Neural progenitor cell (in vitro differentiated cells): ENCODE results near the gene NOB1. TPM values are rescaled to one million over a fixed set of nuclear protein-coding genes. Genes with fewer than 3 reads are reported as not detected.

Source experiments
- DNase-seq: peaks from one replicate; pipeline ENCODE4 v3.0.0-alpha.2; 2016; ENCODE audit warnings: low spot score
- H2AFZ ChIP-seq: fragments of 200-600 bp; sonication (generic); replicated peaks from 2 replicates; pipeline ENCODE4 v1.6.1; 2016; ENCODE audit warnings: antibody characterized with exemption
- H3F3A ChIP-seq: fragments of 200-600 bp; sonication (generic); 2 replicates; pipeline ENCODE4 v1.6.1; 2016; ENCODE audit warnings: antibody characterized with exemption, low read depth
- H3K27ac ChIP-seq: fragments of 200-600 bp; sonication (generic); 2 replicates; pipeline ENCODE4 v1.5.1; 2016; ENCODE audit warnings: mild to moderate bottlenecking
- H3K27me3 ChIP-seq: fragments of 200-600 bp; sonication (generic); 2 replicates; pipeline ENCODE4 v1.6.1; 2016; ENCODE audit warnings: mild to moderate bottlenecking, moderate library complexity
- H3K36me3 ChIP-seq: fragments of 200-600 bp; sonication (generic); 2 replicates; pipeline ENCODE4 v1.5.1; 2016
- H3K4me1 ChIP-seq: fragments of 200-600 bp; sonication (generic); 2 replicates; pipeline ENCODE4 v1.6.1; 2016; ENCODE audit warnings: mixed run types
- H3K4me2 ChIP-seq: fragments of 200-600 bp; sonication (generic); 2 replicates; pipeline ENCODE4 v1.6.1; 2016
- H3K4me3 ChIP-seq: fragments of 200-600 bp; sonication (generic); 2 replicates; pipeline ENCODE4 v1.5.1; 2016
- H3K79me2 ChIP-seq: fragments of 200-600 bp; sonication (generic); 2 replicates; pipeline ENCODE4 v1.6.1; 2016; ENCODE audit warnings: low read depth
- H3K9ac ChIP-seq: fragments of 200-600 bp; sonication (generic); 2 replicates; pipeline ENCODE4 v1.6.1; 2016
- H3K9me3 ChIP-seq: fragments of 200-600 bp; sonication (generic); 2 replicates; pipeline ENCODE4 v1.5.1; 2016; ENCODE audit warnings: low read depth
- H4K20me1 ChIP-seq: fragments of 200-600 bp; sonication (generic); 2 replicates; pipeline ENCODE4 v1.6.1; 2016; ENCODE audit warnings: low read depth
- H3K27ac Mint-ChIP-seq: 3 replicates; pipeline ENCODE4 v1.8.0; 2021; ENCODE audit warnings: mixed read lengths
- H3K27me3 Mint-ChIP-seq: 2 replicates; pipeline ENCODE4 v1.8.0; 2022; ENCODE audit warnings: low read depth, mild to moderate bottlenecking, inconsistent platforms, moderate library complexity, mixed read lengths; ENCODE audit not compliant: insufficient read depth
- H3K36me3 Mint-ChIP-seq: 3 replicates; pipeline ENCODE4 v1.8.0; 2021; ENCODE audit warnings: mixed read lengths
- H3K4me1 Mint-ChIP-seq: 3 replicates; pipeline ENCODE4 v1.8.0; 2021; ENCODE audit warnings: mixed read lengths
- H3K4me3 Mint-ChIP-seq: 3 replicates; pipeline ENCODE4 v1.8.0; 2021; ENCODE audit warnings: mild to moderate bottlenecking, moderate library complexity, mixed read lengths
- H3K9me3 Mint-ChIP-seq: 3 replicates; pipeline ENCODE4 v1.8.0; 2020; ENCODE audit warnings: mixed read lengths
- EZH2 ChIP-seq: fragments of 200-600 bp; sonication (generic); IDR thresholded peaks from 2 replicates; pipeline ENCODE4 v1.6.1; 2017; ENCODE audit warnings: antibody characterized with exemption, mild to moderate bottlenecking, moderate library complexity
- EZH2phosphoT487 ChIP-seq: fragments of 200-600 bp; sonication (generic); IDR thresholded peaks from 2 replicates; pipeline ENCODE4 v1.6.1; 2017; ENCODE audit warnings: antibody characterized with exemption
- total RNA-seq: library from RNA; depleted of rRNA; stranded (reverse); fragments of >200 nt; gene quantifications from 2 replicates; pipeline ENCODE4 v1.2.3, GENCODE V29; 2015; ENCODE audit warnings: low replicate concordance
- TF ChIP-seq, protein P1 (sequence below): fragments of 200-600 bp; sonication (generic); IDR thresholded peaks from 2 replicates; pipeline ENCODE4 v1.5.1; 2017; ENCODE audit warnings: antibody characterized with exemption, mild to moderate bottlenecking

NOB1 gene
- total RNA-seq, 1 donor from 2014 or later, result 30.3 TPM

DNA sequence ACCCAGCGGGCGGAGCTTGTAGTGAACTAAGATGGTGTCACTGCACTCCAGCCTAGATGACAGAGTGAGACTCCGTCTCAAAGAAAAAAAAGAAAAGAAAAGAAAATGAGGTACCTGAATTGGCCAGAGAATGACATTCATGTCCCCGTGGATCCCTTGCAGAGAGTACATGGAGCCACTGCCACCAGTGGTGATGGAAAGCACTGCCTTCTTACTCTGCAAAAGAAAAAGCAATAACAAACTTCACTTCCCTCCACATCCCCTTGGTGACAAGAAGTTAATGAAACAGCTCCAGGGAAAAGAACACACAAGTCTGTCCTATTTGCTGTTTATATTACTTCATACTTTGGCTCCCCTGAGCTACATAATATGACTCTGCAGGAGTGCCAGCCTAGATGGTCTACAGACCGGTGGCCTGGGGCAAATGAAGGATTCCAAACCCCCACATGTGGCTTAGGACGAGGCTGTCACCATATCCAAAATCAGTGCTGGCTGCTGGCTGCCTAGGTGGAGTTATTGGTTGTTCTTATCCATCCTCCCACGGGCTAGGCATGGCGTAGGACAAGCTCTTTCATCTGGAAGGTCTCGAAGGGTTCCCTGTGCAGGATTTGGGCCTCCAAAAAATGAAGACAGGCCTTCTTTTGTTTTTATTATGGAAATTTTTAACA is 41.7 kb downstream of the NOB1 start:
- H3K4me1 ChIP-seq, result no peaks in the 10 kb centered on the region
- H3K27me3 ChIP-seq, result no peaks in the 10 kb centered on the region
- Mint-ChIP-seq H3K27me3 (peaks cover 4% of the 10 kb centered on the region), H3K27ac (no peak overlapping the region), H3K36me3 (peaks cover 6% of the 10 kb centered on the region), H3K4me1 (peaks cover 4% of the 10 kb centered on the region), H3K9me3 (no peaks in the 10 kb centered on the region), H3K4me3 (no peak overlapping the region)
- peaks cover 5% of the 10 kb centered on the region for H3F3A ChIP-seq
- no peak for DNase-seq
- H3K4me2 ChIP-seq, result no peak overlapping the region
- H4K20me1 ChIP-seq, result no peaks in the 10 kb centered on the region
- H3K79me2 ChIP-seq, result no peaks in the 10 kb centered on the region
- no peaks in the 10 kb centered on the region for H3K36me3 ChIP-seq
- H3K27ac ChIP-seq, result no peak overlapping the region
- no peak overlapping the region for H2AFZ ChIP-seq
- no peak overlapping the region for H3K4me3 ChIP-seq
- H3K9ac ChIP-seq, result no peak overlapping the region
- H3K9me3 ChIP-seq, result no peaks in the 10 kb centered on the region
- TF ChIP-seq, protein P1, sequence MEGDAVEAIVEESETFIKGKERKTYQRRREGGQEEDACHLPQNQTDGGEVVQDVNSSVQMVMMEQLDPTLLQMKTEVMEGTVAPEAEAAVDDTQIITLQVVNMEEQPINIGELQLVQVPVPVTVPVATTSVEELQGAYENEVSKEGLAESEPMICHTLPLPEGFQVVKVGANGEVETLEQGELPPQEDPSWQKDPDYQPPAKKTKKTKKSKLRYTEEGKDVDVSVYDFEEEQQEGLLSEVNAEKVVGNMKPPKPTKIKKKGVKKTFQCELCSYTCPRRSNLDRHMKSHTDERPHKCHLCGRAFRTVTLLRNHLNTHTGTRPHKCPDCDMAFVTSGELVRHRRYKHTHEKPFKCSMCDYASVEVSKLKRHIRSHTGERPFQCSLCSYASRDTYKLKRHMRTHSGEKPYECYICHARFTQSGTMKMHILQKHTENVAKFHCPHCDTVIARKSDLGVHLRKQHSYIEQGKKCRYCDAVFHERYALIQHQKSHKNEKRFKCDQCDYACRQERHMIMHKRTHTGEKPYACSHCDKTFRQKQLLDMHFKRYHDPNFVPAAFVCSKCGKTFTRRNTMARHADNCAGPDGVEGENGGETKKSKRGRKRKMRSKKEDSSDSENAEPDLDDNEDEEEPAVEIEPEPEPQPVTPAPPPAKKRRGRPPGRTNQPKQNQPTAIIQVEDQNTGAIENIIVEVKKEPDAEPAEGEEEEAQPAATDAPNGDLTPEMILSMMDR, result no peak
- no peak for TF ChIP-seq EZH2phosphoT487
- no peak for TF ChIP-seq EZH2

DNA sequence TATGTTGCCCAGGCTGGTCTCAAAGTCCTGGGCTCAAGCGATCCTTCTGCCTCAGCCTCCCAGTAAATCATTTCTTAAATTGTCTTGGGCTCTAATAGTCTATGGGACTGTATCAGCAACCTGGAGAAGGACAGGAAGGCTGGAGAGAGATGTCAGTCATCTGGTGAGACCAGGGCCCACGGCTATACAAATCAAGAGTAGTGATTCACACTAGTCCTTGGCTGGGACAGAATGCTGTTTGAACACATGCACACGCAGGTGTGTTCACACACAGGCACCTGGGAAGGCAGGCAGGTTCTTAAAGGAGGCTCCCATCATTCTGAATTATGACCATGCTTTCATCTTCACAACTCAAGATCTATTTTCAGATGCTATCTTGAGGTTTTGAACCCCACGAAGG is 42.4 kb downstream of the NOB1 start:
- Mint-ChIP-seq H3K27me3 (peaks cover 4% of the 10 kb centered on the region), H3K27ac (no peak overlapping the region), H3K4me1 (peaks cover 4% of the 10 kb centered on the region), H3K9me3 (no peaks in the 10 kb centered on the region), H3K36me3 (peaks cover 6% of the 10 kb centered on the region), H3K4me3 (no peak overlapping the region)
- no peak overlapping the region for H3K4me3 ChIP-seq
- H3K4me1 ChIP-seq, result no peaks in the 10 kb centered on the region
- no peaks in the 10 kb centered on the region for H4K20me1 ChIP-seq
- H3K9me3 ChIP-seq, result no peaks in the 10 kb centered on the region
- H3K27me3 ChIP-seq, result no peaks in the 10 kb centered on the region
- peaks cover 5% of the 10 kb centered on the region for H3F3A ChIP-seq
- no peak overlapping the region for H3K27ac ChIP-seq
- H3K9ac ChIP-seq, result no peak overlapping the region
- no peak for TF ChIP-seq EZH2
- TF ChIP-seq, protein P1, result no peak
- no peak for TF ChIP-seq EZH2phosphoT487
- H3K36me3 ChIP-seq, result no peaks in the 10 kb centered on the region
- no peak for DNase-seq
- no peak overlapping the region for H2AFZ ChIP-seq
- no peaks in the 10 kb centered on the region for H3K79me2 ChIP-seq
- H3K4me2 ChIP-seq, result no peak overlapping the region

- no peaks in the 10 kb centered on the region for H3K9me3 ChIP-seq
- H3K9me3 Mint-ChIP-seq, result no peaks in the 10 kb centered on the region
- no peaks in the 10 kb centered on the region for H4K20me1 ChIP-seq
- H3K27ac Mint-ChIP-seq, result no peak overlapping the region
- H3K4me3 Mint-ChIP-seq, result no peak overlapping the region
- H3K79me2 ChIP-seq, result no peaks in the 10 kb centered on the region
- TF ChIP-seq EZH2phosphoT487 (no peak), EZH2 (no peak)
- TF ChIP-seq, protein P1, result no peak
- no peaks in the 10 kb centered on the region for H3K36me3 ChIP-seq
- H3K4me2 ChIP-seq, result no peak overlapping the region
- H3K4me3 ChIP-seq, result no peak overlapping the region
- no peak for DNase-seq
- peak overlapping the region; percentile 30 for H3K9ac ChIP-seq
- H3K27me3 Mint-ChIP-seq, result peaks cover 4% of the 10 kb centered on the region
- H3K27ac ChIP-seq, result no peak overlapping the region
- peaks cover 4% of the 10 kb centered on the region for H3K4me1 Mint-ChIP-seq
- H3K27me3 ChIP-seq, result no peaks in the 10 kb centered on the region
- no peak overlapping the region for H2AFZ ChIP-seq
- H3K36me3 Mint-ChIP-seq, result peaks cover 6% of the 10 kb centered on the region
- H3F3A ChIP-seq, result peaks cover 11% of the 10 kb centered on the region
- H3K4me1 ChIP-seq, result no peaks in the 10 kb centered on the region
Observed at GRCh38 chr16:69711115-69711740, 43.5 kb downstream of the NOB1 start.
